Embryonic facial prominence (tissue), 1 donor: Measurements from ENCODE around the gene KTN1.

ENCODE experiments used
- DNase-seq: peaks from one replicate; pipeline ENCODE4 v3.0.0-alpha.2; 2016; ENCODE audit errors: extremely low spot score

The KTN1 gene

GRCh38 chr14:55577229-55577628, 2.8 kb upstream of the KTN1 start:
- DNase-seq = no peak

- no peak for DNase-seq
Measured at GRCh38 chr14:55578511-55578910, 1.5 kb upstream of the KTN1 start.

GRCh38 chr14:55580470-55581341, 699 bp downstream of the KTN1 start:
- peak; percentile 31 for DNase-seq

DNA sequence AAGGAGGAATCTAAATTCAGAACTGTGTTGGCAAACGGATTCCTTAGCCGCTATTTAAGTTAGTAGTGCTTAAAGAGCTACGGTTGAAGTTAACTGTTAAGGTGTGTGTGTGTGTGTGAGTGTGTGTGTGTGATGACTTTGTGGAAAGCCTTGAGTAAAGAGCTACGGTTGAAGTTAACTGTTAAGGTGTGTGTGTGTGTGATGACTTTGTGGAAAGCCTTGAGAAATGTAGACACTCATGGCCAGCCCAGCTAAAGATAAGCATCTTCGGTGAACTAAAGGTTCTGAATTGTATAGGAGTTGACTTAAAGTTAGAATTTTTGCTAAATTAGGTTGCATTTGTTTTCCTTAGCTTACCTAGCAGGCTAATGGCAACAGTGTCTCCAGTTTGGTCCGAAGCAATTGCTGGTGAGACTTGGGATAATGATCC, 1.4 kb downstream of the KTN1 start:
- no peak for DNase-seq

DNA sequence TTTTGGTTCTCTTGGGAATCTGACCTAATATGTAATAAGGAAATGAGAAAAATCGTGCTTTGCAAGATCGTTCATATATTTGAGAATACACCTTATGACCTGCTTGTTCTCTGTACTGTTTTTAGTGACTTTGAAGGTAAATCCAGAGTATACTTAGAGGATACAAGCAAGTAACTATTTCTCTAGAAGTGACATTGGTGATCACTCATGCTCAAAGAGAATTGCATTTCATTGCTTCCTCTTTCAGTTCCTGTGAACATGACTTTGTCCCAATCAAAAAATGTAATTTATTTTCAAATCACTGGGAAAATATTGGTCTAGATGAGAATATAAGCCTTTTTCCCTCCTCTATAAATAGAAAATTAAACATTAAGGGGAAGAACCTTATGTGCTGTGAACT, 2.7 kb downstream of the KTN1 start:
- no peak for DNase-seq

DNA sequence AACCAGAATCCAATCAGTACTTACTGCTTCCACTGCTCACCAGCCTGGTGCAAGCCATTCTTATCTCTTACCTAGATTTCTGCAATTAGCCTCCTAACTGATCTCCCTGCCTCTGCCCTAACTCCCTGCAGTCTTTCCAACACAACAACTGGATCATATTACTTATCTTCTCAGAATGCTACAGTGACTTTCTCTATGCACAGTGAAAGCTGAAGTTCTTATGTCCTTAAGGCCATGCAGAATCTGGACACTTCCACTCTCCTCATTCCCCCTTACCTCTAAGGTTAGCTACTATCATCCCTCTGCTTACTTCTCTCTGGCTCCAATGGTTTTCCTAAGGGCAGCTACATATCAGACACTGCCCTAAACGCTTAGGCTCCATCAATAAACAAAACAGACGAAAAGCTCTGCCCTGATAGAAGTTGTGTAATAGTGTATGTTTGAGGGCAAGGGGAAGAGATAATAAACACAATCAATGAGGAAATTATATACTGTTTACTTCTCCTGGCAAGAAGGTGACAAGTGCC, 4.0 kb downstream of the KTN1 start:
- no peak for DNase-seq

DNA sequence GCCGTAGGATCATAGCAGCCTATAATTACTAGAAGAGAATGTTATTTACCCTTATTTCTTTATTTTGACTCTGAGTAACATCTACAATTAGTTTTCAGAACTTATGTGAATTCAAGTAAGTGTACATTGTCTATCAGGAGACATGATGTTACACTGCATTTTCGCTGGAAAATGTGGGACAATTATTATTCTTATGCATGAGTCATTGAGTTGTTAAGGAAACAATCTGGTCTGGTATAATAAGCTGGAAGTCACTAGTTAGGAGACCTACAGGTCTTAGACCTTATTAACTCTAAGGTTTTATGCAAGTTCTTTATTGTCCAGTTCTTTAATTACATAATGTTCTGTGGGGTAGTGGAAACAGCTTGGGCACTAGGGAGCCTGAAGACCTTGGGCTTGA, 5.8 kb downstream of the KTN1 start:
- no peak for DNase-seq

GRCh38 chr14:55586411-55586810, 6.4 kb downstream of the KTN1 start:
- no peak for DNase-seq

DNA sequence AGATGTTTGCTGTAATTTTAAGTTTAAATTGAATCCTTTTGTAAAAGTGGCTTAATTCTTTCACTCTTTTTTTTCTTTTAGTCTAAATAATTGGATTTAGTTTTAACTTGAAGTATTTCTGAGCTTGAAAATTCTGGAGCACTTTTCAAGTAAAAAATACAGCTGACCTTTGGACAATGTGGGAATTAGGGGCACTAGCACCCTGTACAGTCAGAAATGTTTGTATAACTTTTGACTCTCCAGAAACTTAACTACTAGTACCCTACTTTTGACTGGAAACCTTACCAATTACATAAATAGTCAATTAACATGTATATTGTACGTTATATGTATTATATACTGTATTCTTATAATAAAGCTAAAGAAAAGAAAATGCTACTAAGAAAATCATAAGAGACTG, 7.8 kb downstream of the KTN1 start:
- DNase-seq = no peak

DNA sequence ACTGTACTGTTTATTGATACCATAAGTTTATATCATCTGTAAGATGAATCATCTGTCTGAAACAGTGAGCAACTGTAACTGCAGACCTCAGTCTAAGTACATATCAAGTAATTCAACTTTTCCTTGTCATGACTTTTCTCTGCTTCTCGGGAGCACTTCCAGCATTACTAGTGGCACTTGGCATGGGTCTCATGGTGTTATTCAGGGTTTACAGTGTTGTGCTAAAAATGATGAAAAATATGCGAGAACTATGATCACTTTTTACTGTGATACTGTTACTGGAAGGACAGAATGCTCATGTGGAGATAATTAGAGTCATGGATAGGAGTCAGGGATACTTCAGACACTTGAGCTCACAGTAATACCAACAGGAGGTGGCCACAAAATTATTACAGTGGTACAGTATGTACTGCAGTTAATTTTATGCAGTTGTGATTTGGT, 8.3 kb downstream of the KTN1 start:
- DNase-seq = no peak

GRCh38 chr14:55589171-55589570, 9.2 kb downstream of the KTN1 start:
- DNase-seq = no peak

- no peak for DNase-seq
Measured at GRCh38 chr14:55592436-55592835, 12.4 kb downstream of the KTN1 start.

GRCh38 chr14:55593698-55594097, 13.7 kb downstream of the KTN1 start:
- DNase-seq = no peak

DNA sequence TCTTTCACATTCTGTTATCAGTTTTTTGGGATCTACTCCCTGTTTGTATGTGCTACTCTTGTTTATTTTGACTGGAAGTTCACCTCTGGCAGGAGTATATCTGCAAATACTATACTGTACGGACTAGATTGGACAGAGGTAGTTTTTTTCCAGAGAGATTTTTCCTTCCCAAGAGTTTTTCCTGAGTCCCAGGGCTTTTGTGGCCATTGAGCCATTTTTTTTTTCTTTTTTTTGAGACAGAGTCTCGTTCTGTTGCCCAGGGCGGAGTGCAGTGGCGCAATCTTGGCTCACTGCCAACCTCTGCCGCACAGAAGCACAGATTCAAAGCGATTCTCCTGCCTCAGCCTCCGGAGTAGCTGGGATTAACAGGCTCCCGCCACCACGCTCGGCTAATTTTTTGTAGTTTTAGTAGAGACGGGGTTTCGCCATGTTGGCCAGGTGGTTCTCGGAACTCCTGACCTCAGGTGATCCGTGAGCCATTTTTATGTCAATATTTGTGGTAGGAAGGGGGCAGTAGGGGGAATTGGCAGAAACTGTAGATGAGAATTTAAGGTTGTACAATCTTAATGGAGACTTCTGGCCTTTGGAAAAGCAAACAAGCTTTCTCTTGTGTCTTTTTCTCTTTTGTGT, 19.4 kb downstream of the KTN1 start:
- DNase-seq = no peak

- DNase-seq = no peak
Measured at GRCh38 chr14:55600784-55601561, 21.0 kb downstream of the KTN1 start.

DNA sequence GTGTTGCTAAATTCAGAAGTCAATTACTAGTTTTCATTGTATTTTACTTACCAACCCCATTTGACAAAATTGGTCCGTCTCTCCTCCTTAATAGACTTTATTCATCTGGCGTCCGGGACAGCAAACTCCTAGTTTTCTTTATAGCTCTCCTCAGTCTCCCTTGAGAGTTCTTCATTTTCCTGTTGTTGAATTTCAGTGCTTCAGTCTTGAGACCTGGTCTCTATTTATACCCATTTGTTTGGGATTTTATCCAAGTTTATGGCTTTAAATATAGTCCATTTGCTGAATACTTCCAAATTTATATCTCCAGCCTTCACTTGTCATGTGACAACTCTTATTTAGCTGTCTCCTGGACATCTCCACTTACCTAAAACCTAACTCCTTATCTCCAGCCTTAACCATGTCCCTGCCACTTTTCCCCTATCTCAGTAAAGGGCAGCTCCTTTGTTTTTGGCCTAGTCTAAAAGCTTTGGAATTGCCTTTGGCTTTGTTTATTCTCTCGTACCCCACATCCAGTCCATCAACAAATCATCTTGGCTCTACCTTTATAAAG, 23.5 kb downstream of the KTN1 start:
- DNase-seq = no peak

- no peak for DNase-seq
Measured at GRCh38 chr14:55604488-55604887, 24.5 kb downstream of the KTN1 start.

DNA sequence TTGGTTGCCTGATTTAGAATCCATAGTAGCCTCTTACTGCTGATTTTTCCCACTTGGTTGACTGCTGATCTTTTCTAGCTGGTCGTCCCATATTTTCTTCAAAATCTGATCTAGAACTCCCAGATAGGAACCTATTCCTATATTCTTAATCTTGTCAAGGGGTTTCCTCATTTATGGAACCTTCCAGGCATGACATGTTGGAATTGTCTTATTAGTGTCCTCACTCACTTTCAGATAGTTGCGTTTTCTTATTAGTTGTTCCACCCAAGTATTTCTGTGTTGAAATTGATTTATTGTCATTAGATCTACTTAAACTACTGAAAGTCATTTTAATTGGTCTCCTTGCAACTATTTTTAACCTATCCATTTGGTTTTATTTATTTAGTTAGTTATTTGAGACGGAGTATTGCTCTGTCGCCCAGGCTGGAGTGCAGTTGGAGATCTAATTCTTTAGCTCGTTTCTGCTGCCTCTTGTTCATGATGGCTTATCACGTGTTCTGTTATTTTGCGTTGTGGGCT, 25.0 kb downstream of the KTN1 start:
- DNase-seq = no peak

GRCh38 chr14:55605793-55606192, 25.8 kb downstream of the KTN1 start:
- DNase-seq = no peak

- no peak for DNase-seq
Measured at GRCh38 chr14:55607386-55607785, 27.4 kb downstream of the KTN1 start.

DNA sequence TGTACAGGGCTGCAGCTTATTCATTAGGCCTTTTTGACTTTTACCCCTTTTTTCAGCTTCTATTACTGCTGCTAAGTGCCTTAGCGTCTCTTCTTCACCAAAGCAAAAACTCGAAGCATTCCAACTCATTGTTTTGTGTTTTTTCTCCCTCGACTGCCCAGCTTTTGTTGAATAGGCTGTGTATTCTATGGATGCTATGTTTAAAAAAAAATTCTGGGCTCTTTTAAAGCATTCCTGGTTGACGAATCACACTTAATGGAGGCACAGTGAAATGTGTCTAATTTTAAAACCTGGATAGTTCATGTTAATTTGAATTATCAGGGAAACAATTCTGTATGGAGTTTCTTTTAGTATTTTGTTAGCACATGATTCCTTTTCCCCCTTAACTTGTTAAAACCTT, 29.7 kb downstream of the KTN1 start:
- DNase-seq = no peak
